H1 (cell line): Measurements from ENCODE around the gene MGLL. TPM values are rescaled to one million over a fixed set of nuclear protein-coding genes. Genes with fewer than 3 reads are reported as not detected.

Source experiments
- CTBP2 ChIP-seq: IDR thresholded peaks from 2 replicates; pipeline ENCODE4 v1.7.0; 2011; ENCODE audit warnings: borderline replicate concordance, mild to moderate bottlenecking, moderate library complexity, mixed read lengths, low read length; ENCODE audit not compliant: insufficient read depth, insufficient read length
- CTCF ChIP-seq, 3 experiments: IDR thresholded peaks; 1 replicate in 2 of 3; 2 replicates in 1 of 3; pipeline versions ENCODE4 v1.5.1 to v1.6.1; 2011; ENCODE audit warnings: low read length in 3 of 3, mild to moderate bottlenecking in 3 of 3, inconsistent platforms in 2 of 3, low read depth in 1 of 3, moderate library complexity in 1 of 3; ENCODE audit not compliant: insufficient read depth in 1 of 3; ENCODE audit errors: control extremely low read depth in 1 of 3
- HDAC6 ChIP-seq: IDR thresholded peaks from one replicate; pipeline ENCODE4 v1.7.1; 2012; ENCODE audit warnings: low read depth, mild to moderate bottlenecking, inconsistent platforms, low read length, moderate library complexity
- JUN ChIP-seq: IDR thresholded peaks from 2 replicates; pipeline ENCODE4 v1.6.1; 2011; ENCODE audit warnings: low read depth, mild to moderate bottlenecking, improper control_type of control experiment, low read length
- POU5F1 ChIP-seq: IDR thresholded peaks from 2 replicates; pipeline ENCODE4 v1.6.1; 2011; ENCODE audit warnings: low read depth, mild to moderate bottlenecking, low read length, moderate library complexity
- RBBP5 ChIP-seq: IDR thresholded peaks from 2 replicates; pipeline ENCODE4 v1.7.1; 2012; ENCODE audit warnings: low read depth, mild to moderate bottlenecking, inconsistent platforms, low read length, moderate library complexity, borderline replicate concordance
- polyA plus RNA-seq, 7 experiments: library from polyadenylated mRNA; depleted of rRNA in 3 of 7; stranded (reverse) in 5 of 7; unstranded in 2 of 7; fragments of >200 nt in 5 of 7; fragments of 200-250 nt in 2 of 7; gene quantifications; 1 replicate in 5 of 7; 2 replicates in 1 of 7; 4 replicates in 1 of 7; pipeline versions ENCODE4 v1.2.1 to v1.2.3, GENCODE V29; 2011 to 2013; ENCODE audit warnings: missing spikeins in 2 of 7, mixed read lengths in 2 of 7
- total RNA-seq: library from RNA; stranded (reverse); fragmentation: NEBNext Ultra II Directional; extraction: Animal tissue kit (Norgen Biotek cat#: 25700); gene quantifications from 2 replicates; pipeline ENCODE4 v1.2.1, GENCODE V29; 2021

MGLL gene
- total and polyA plus RNA-seq, 2 of the 8 experiments (the other 6 are each of a cell fraction or from before 2014, with no cell fraction given): 0.05 to 0.34 TPM

GRCh38 chr3:127804141-127804540 lies 18.2 kb downstream of the MGLL start (continued):
- TF ChIP-seq POU5F1 (no peak), RBBP5 (no peak), HDAC6 (no peak), CTBP2 (no peak), CTCF (IDR thresholded peaks at IDR 0.05; ENCODE audit: control extremely low read depth in 1 of 3, insufficient read depth in 1 of 3, low read depth in 1 of 3, low read length in 3 of 3) (no peak), JUN (no peak)
